ENCODE results near the gene KLRG1.

- no peak for TF ChIP-seq POLR2A (IDR thresholded peaks at IDR 0.05)
- TF ChIP-seq, protein P1, sequence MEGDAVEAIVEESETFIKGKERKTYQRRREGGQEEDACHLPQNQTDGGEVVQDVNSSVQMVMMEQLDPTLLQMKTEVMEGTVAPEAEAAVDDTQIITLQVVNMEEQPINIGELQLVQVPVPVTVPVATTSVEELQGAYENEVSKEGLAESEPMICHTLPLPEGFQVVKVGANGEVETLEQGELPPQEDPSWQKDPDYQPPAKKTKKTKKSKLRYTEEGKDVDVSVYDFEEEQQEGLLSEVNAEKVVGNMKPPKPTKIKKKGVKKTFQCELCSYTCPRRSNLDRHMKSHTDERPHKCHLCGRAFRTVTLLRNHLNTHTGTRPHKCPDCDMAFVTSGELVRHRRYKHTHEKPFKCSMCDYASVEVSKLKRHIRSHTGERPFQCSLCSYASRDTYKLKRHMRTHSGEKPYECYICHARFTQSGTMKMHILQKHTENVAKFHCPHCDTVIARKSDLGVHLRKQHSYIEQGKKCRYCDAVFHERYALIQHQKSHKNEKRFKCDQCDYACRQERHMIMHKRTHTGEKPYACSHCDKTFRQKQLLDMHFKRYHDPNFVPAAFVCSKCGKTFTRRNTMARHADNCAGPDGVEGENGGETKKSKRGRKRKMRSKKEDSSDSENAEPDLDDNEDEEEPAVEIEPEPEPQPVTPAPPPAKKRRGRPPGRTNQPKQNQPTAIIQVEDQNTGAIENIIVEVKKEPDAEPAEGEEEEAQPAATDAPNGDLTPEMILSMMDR (IDR thresholded peaks at IDR 0.05), result no peak
Measured at GRCh38 chr12:8995021-8995775, 5.9 kb downstream of the KLRG1 start.

All from testis (tissue), 2 donors.